GM12875 (cell line): Measurements from ENCODE around the gene BLVRB.
A peak's percentile ranks its signal among the peaks of the same experiment; 100 is the strongest.

Source experiments
- H3K4me3 ChIP-seq: one replicate; pipeline ENCODE4 v1.5.1; 2011; ENCODE audit warnings: low read depth, low read length, control low read depth
- TF ChIP-seq, protein P1 (sequence below): IDR thresholded peaks from 2 replicates; pipeline ENCODE4 v1.5.1; 2011; ENCODE audit warnings: low read depth, mild to moderate bottlenecking, control low read depth, inconsistent platforms, low read length, moderate library complexity, borderline replicate concordance; ENCODE audit not compliant: insufficient read depth

BLVRB gene

GRCh38 chr19:40445780-40446262 lies 19.7 kb downstream of the BLVRB start:
- no peak overlapping the region for H3K4me3 ChIP-seq
- TF ChIP-seq, protein P1, sequence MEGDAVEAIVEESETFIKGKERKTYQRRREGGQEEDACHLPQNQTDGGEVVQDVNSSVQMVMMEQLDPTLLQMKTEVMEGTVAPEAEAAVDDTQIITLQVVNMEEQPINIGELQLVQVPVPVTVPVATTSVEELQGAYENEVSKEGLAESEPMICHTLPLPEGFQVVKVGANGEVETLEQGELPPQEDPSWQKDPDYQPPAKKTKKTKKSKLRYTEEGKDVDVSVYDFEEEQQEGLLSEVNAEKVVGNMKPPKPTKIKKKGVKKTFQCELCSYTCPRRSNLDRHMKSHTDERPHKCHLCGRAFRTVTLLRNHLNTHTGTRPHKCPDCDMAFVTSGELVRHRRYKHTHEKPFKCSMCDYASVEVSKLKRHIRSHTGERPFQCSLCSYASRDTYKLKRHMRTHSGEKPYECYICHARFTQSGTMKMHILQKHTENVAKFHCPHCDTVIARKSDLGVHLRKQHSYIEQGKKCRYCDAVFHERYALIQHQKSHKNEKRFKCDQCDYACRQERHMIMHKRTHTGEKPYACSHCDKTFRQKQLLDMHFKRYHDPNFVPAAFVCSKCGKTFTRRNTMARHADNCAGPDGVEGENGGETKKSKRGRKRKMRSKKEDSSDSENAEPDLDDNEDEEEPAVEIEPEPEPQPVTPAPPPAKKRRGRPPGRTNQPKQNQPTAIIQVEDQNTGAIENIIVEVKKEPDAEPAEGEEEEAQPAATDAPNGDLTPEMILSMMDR, result no peak

DNA sequence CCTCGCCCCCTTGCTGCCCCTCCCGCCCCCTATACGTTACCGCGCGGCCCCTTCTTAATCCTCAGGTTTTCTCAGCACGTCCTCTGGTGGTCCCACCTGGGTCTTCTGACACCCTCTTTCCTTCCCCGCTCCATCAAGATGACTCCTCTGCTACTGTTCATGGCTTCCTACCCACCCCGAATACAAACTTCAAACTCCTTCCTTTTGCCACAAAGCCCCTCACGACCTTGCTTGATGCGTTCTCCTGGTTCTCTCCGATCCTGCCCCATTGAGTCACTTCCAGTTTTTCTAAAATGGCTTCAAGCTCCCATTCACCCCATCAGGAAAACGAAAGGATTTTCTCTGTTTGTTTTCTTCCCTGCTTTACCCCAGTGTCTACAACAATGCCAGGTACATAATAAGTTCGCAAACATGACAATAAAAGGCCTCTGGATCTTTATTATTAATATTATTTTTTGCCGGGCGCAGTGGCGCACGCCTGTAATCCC lies 20.7 kb downstream of the BLVRB start:
- peak overlapping the region; percentile 75 for H3K4me3 ChIP-seq
- TF ChIP-seq, protein P1, result peak; percentile 37; the same call in 1 of the 2 replicates

GRCh38 chr19:40444000-40444824 lies 21.3 kb downstream of the BLVRB start, which contains the start of gene SERTAD3:
TSS of gene SERTAD3 (minus strand) at chr19:40444335. CDS start at chr19:40442080, 2,255 bp downstream.
- TF ChIP-seq, protein P1, result no peak
- H3K4me3 ChIP-seq, result peak within 1 kb of the TSS; percentile 75

DNA sequence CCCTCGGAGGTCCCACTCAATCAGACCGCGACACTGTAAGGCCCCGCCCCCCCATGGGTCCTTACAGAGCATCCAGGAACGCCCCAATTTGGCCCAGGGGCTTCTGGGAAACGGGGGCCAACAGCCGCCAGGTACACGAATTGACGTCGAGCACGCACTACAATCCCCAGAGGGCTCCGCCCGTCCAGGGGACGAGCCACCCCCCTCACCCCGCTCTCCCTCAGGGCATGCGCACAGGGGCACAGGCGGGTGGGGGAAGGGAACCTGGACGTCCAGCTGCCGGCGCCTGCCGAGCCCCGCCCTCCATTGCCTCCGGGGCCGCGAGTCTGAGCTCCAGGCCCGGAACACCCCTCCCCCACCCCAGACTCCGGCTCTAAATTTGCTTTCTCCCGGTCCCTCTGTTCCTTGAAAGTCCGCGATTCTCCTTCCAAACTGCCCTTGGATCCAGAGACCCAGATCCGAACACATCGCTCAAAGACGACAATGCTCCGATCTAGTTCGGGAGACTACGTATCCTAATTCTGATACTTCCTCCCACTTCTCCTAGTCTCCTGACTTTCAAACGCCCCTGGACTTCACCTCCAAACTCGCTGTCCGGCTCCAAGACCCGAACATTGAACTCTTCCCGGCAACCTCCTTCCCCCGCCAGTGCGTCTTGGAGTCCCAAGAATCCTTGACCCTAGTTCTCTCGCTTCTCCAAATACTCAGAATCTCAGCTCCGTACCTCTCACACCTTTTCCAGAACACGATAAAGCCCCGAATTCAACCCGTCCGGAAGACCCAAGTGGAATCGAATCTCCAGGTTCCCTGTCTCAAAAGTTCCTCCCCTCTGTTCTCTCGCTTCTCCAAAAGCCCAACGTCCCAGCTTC lies 22.2 kb downstream of the BLVRB start:
- H3K4me3 ChIP-seq, result peak overlapping the region; percentile 75
- TF ChIP-seq, protein P1, result no peak

DNA sequence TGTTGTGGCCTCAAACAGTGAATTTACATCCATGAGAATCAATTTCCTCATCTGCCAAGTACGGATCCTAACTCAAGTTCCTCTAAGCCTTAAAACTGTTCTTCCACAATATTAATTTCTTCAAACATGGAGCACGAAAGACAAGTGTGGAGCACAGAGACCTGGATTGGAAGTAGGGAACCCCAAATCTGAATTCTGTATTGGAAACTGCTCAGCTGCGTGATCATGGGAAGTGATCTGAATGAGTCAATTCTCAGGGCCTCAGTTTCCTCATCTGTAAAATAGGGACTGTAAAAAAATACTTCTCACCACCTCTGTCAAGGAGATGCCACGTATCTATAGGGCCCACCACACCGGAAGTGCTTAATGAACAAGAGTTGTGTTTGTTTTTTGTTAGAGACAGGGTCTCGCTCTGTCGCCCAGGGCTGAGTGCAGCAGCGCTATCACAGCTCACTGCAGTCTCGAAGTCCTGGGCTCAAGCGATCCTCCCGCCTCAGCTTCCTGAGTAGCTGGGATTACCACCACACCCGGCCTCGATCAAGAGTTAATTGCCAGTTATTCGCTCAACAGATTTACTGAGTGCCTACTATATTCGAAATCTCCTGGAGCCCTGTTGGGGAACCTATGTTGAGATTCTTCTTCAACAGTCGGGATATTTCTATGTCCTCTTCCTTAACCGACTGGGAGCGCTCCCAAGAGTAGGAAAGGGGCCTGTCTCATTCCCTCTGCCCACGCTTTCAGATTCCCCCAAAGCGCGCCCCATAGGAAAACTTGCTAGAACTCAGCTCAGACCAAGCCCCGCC lies 23.0 kb downstream of the BLVRB start:
- peak overlapping the region; percentile 45 for H3K4me3 ChIP-seq

More for the DNA sequence above, 23.0 kb downstream of the BLVRB start:
- TF ChIP-seq, protein P1, result no peak
